ENCODE data around the gene PRAMEF12.

Gene PRAMEF12

GRCh38 chr1:12757836-12758235 lies 15.7 kb upstream of the PRAMEF12 start:
- TF ChIP-seq FOXP2 (optimal IDR thresholded peaks at IDR 0.05; ENCODE audit: borderline replicate concordance, extremely low read depth, extremely low read length, insufficient read depth) (no peak), REST (IDR thresholded peaks at IDR 0.05; ENCODE audit: insufficient read depth in 1 of 2, low read depth in 2 of 2, low read length in 2 of 2) (no peak), POLR2AphosphoS5 (IDR thresholded peaks at IDR 0.05; ENCODE audit: low read depth, low read length) (no peak), TAF1 (IDR thresholded peaks at IDR 0.05; ENCODE audit: borderline replicate concordance, insufficient read depth, low read length) (no peak), SIN3A (IDR thresholded peaks at IDR 0.05; ENCODE audit: borderline replicate concordance, insufficient read depth, low read length) (no peak)

- TF ChIP-seq TAF1 (IDR thresholded peaks at IDR 0.05; ENCODE audit: borderline replicate concordance, insufficient read depth, low read length) (no peak), REST (IDR thresholded peaks at IDR 0.05; ENCODE audit: insufficient read depth in 1 of 2, low read depth in 2 of 2, low read length in 2 of 2) (no peak), SIN3A (IDR thresholded peaks at IDR 0.05; ENCODE audit: borderline replicate concordance, insufficient read depth, low read length) (no peak), FOXP2 (optimal IDR thresholded peaks at IDR 0.05; ENCODE audit: borderline replicate concordance, extremely low read depth, extremely low read length, insufficient read depth) (no peak), POLR2AphosphoS5 (IDR thresholded peaks at IDR 0.05; ENCODE audit: low read depth, low read length) (no peak)
These were observed 13.2 kb upstream of the PRAMEF12 start for GRCh38 chr1:12760256-12760795.

GRCh38 chr1:12761781-12762180 lies 11.8 kb upstream of the PRAMEF12 start:
- TF ChIP-seq SIN3A (IDR thresholded peaks at IDR 0.05; ENCODE audit: borderline replicate concordance, insufficient read depth, low read length) (no peak), TAF1 (IDR thresholded peaks at IDR 0.05; ENCODE audit: borderline replicate concordance, insufficient read depth, low read length) (no peak), POLR2AphosphoS5 (IDR thresholded peaks at IDR 0.05; ENCODE audit: low read depth, low read length) (no peak), FOXP2 (optimal IDR thresholded peaks at IDR 0.05; ENCODE audit: borderline replicate concordance, extremely low read depth, extremely low read length, insufficient read depth) (no peak), REST (IDR thresholded peaks at IDR 0.05; ENCODE audit: insufficient read depth in 1 of 2, low read depth in 2 of 2, low read length in 2 of 2) (no peak)

GRCh38 chr1:12762766-12763165 lies 10.8 kb upstream of the PRAMEF12 start:
- TF ChIP-seq FOXP2 (optimal IDR thresholded peaks at IDR 0.05; ENCODE audit: borderline replicate concordance, extremely low read depth, extremely low read length, insufficient read depth): no peak
- TF ChIP-seq TAF1 (IDR thresholded peaks at IDR 0.05; ENCODE audit: borderline replicate concordance, insufficient read depth, low read length): no peak
- TF ChIP-seq POLR2AphosphoS5 (IDR thresholded peaks at IDR 0.05; ENCODE audit: low read depth, low read length): no peak
- TF ChIP-seq SIN3A (IDR thresholded peaks at IDR 0.05; ENCODE audit: borderline replicate concordance, insufficient read depth, low read length): no peak
- TF ChIP-seq REST (IDR thresholded peaks at IDR 0.05; ENCODE audit: insufficient read depth in 1 of 2, low read depth in 2 of 2, low read length in 2 of 2): no peak

GRCh38 chr1:12763479-12763878 lies 10.1 kb upstream of the PRAMEF12 start:
- TF ChIP-seq SIN3A (IDR thresholded peaks at IDR 0.05; ENCODE audit: borderline replicate concordance, insufficient read depth, low read length): no peak
- TF ChIP-seq POLR2AphosphoS5 (IDR thresholded peaks at IDR 0.05; ENCODE audit: low read depth, low read length): no peak
- no peak for TF ChIP-seq FOXP2 (optimal IDR thresholded peaks at IDR 0.05; ENCODE audit: borderline replicate concordance, extremely low read depth, extremely low read length, insufficient read depth)
- no peak for TF ChIP-seq REST (IDR thresholded peaks at IDR 0.05; ENCODE audit: insufficient read depth in 1 of 2, low read depth in 2 of 2, low read length in 2 of 2)
- TF ChIP-seq TAF1 (IDR thresholded peaks at IDR 0.05; ENCODE audit: borderline replicate concordance, insufficient read depth, low read length): no peak
